GM23338 (cell line): ENCODE results near the gene JARID2. TPM values are rescaled to one million over a fixed set of nuclear protein-coding genes. Genes with fewer than 3 reads are reported as not detected.
A peak's percentile ranks its signal among the peaks of the same experiment; 100 is the strongest.

Experiments used
- ATAC-seq: fragments of 200-7000 bp; cut with Tn5 transposase; 3 replicates; pipeline ENCODE4 v1.9.1; 2020
- DNase-seq: peaks from one replicate; pipeline ENCODE4 v3.0.0-alpha.2; 2015; ENCODE audit warnings: low spot score
- H2AFZ ChIP-seq: fragments of 200-600 bp; sonication (generic); 2 replicates; pipeline ENCODE4 v1.8.0; 2016; ENCODE audit warnings: antibody characterized with exemption, mild to moderate bottlenecking, moderate library complexity
- H3F3A ChIP-seq: fragments of 200-600 bp; sonication (generic); replicated peaks from 2 replicates; pipeline ENCODE4 v1.8.0; 2017; ENCODE audit warnings: antibody characterized with exemption, mixed run types, low read depth
- H3K27ac ChIP-seq: fragments of 200-600 bp; sonication (generic); 2 replicates; pipeline ENCODE4 v1.6.1; 2016; ENCODE audit warnings: low read depth
- H3K27me3 ChIP-seq: fragments of 200-600 bp; sonication (generic); 2 replicates; pipeline ENCODE4 v1.8.0; 2016; ENCODE audit warnings: mild to moderate bottlenecking, mixed run types, moderate library complexity; ENCODE audit not compliant: insufficient read depth
- H3K36me3 ChIP-seq: fragments of 200-600 bp; sonication (generic); 2 replicates; pipeline ENCODE4 v1.8.0; 2016; ENCODE audit warnings: mild to moderate bottlenecking; ENCODE audit not compliant: insufficient read depth
- H3K4me1 ChIP-seq: fragments of 200-600 bp; sonication (generic); 2 replicates; pipeline ENCODE4 v1.8.0; 2016; ENCODE audit warnings: mild to moderate bottlenecking, moderate library complexity; ENCODE audit not compliant: insufficient read depth
- H3K4me2 ChIP-seq: fragments of 200-600 bp; sonication (generic); 2 replicates; pipeline ENCODE4 v1.7.1; 2017; ENCODE audit warnings: mixed run types
- H3K4me3 ChIP-seq: fragments of 200-600 bp; sonication (generic); 2 replicates; pipeline ENCODE4 v1.6.1; 2016; ENCODE audit warnings: mixed run types
- H3K79me2 ChIP-seq: fragments of 200-600 bp; sonication (generic); replicated peaks from 2 replicates; pipeline ENCODE4 v1.8.0; 2017; ENCODE audit warnings: mild to moderate bottlenecking; ENCODE audit not compliant: insufficient read depth
- H3K9me2 ChIP-seq: fragments of 200-600 bp; sonication (generic); 2 replicates; pipeline ENCODE4 v1.8.0; 2017; ENCODE audit not compliant: insufficient read depth
- H4K20me1 ChIP-seq: fragments of 200-600 bp; sonication (generic); replicated peaks from 2 replicates; pipeline ENCODE4 v1.8.0; 2017; ENCODE audit warnings: mild to moderate bottlenecking; ENCODE audit not compliant: insufficient read depth
- H3K27ac Mint-ChIP-seq: 2 replicates; pipeline ENCODE4 v1.8.0; 2020; ENCODE audit warnings: inconsistent platforms, mild to moderate bottlenecking, moderate library complexity, mixed read lengths
- H3K27me3 Mint-ChIP-seq: 3 replicates; pipeline ENCODE4 v1.8.0; 2022; ENCODE audit warnings: low read depth, mild to moderate bottlenecking, moderate library complexity, mixed read lengths, inconsistent platforms; ENCODE audit not compliant: insufficient read depth, poor library complexity
- H3K36me3 Mint-ChIP-seq: 3 replicates; pipeline ENCODE4 v1.8.0; 2021; ENCODE audit warnings: low read depth, mild to moderate bottlenecking, inconsistent platforms, moderate library complexity, mixed read lengths
- H3K4me1 Mint-ChIP-seq: 3 replicates; pipeline ENCODE4 v1.8.0; 2020; ENCODE audit warnings: mild to moderate bottlenecking, inconsistent platforms, mixed read lengths
- H3K4me3 Mint-ChIP-seq: 3 replicates; pipeline ENCODE4 v1.8.0; 2021; ENCODE audit warnings: moderate library complexity, mild to moderate bottlenecking, inconsistent platforms, mixed read lengths
- H3K9me3 Mint-ChIP-seq: 3 replicates; pipeline ENCODE4 v1.8.0; 2020; ENCODE audit warnings: moderate library complexity, mild to moderate bottlenecking, inconsistent platforms, mixed read lengths
- CREB1 ChIP-seq: fragments of 250-450 bp; sonication (Bioruptor Pico); IDR thresholded peaks from 2 replicates; pipeline ENCODE4 v1.5.0; 2020; ENCODE audit warnings: low read depth, mild to moderate bottlenecking, moderate library complexity
- EZH2 ChIP-seq: fragments of 200-600 bp; sonication (generic); IDR thresholded peaks from one replicate; pipeline ENCODE4 v1.8.0; 2017; ENCODE audit warnings: antibody characterized with exemption, mild to moderate bottlenecking, low read depth; ENCODE audit not compliant: unreplicated experiment
- EZH2phosphoT487 ChIP-seq: fragments of 200-600 bp; sonication (generic); IDR thresholded peaks from one replicate; pipeline ENCODE4 v1.8.1; 2018; ENCODE audit warnings: antibody characterized with exemption; ENCODE audit not compliant: unreplicated experiment
- JUNB ChIP-seq: IDR thresholded peaks from one replicate; pipeline ENCODE4 v1.6.1; 2016; ENCODE audit warnings: antibody characterized with exemption; ENCODE audit not compliant: unreplicated experiment
- NANOG ChIP-seq: IDR thresholded peaks from 2 replicates; pipeline ENCODE4 v1.6.1; 2016; ENCODE audit warnings: antibody characterized with exemption, borderline replicate concordance
- POLR2AphosphoS5 ChIP-seq: IDR thresholded peaks from 2 replicates; pipeline ENCODE4 v1.6.1; 2016; ENCODE audit warnings: antibody characterized with exemption, low read depth
- STAT1 ChIP-seq: IDR thresholded peaks from one replicate; pipeline ENCODE4 v1.6.1; 2016; ENCODE audit warnings: antibody characterized with exemption; ENCODE audit not compliant: unreplicated experiment
- ZNF114 ChIP-seq: fragments of 250-450 bp; sonication (Bioruptor Pico); IDR thresholded peaks from 2 replicates; pipeline ENCODE4 v1.5.0; 2020; ENCODE audit warnings: mild to moderate bottlenecking, moderate library complexity
- ZNF331 ChIP-seq: fragments of 250-450 bp; sonication (Bioruptor Pico); IDR thresholded peaks from 2 replicates; pipeline ENCODE4 v1.5.0; 2020; ENCODE audit warnings: low read depth, mild to moderate bottlenecking, moderate library complexity
- polyA plus RNA-seq: library from polyadenylated mRNA; unstranded; fragments of >200 nt; fragmentation: Nextera tagmentation; extraction: Ambion mirVana; gene quantifications from 2 replicates; pipeline ENCODE4 v1.2.1, GENCODE V29; 2016
- total RNA-seq: library from RNA; depleted of rRNA; stranded (reverse); fragments of >200 nt; shearing (Covaris generic); gene quantifications from 2 replicates; pipeline ENCODE4 v1.2.3, GENCODE V29; 2014
- TF ChIP-seq, protein P1 (sequence below), 2 experiments: fragments of 200-600 bp in 1 of 2; sonication (generic) in 1 of 2; conservative IDR thresholded peaks; 2 replicates each; pipeline versions ENCODE4 v1.5.1 to v1.6.1; 2016 to 2017; ENCODE audit warnings: antibody characterized with exemption in 2 of 2, low read depth in 2 of 2, mild to moderate bottlenecking in 2 of 2, moderate library complexity in 1 of 2
- TF ChIP-seq, protein P2 (sequence below): IDR thresholded peaks from 2 replicates; pipeline ENCODE4 v1.6.1; 2016; ENCODE audit warnings: antibody characterized with exemption

Gene JARID2
- total and polyA plus RNA-seq, 2 experiments from 2014 or later, result 92.8 to 196 TPM

DNA sequence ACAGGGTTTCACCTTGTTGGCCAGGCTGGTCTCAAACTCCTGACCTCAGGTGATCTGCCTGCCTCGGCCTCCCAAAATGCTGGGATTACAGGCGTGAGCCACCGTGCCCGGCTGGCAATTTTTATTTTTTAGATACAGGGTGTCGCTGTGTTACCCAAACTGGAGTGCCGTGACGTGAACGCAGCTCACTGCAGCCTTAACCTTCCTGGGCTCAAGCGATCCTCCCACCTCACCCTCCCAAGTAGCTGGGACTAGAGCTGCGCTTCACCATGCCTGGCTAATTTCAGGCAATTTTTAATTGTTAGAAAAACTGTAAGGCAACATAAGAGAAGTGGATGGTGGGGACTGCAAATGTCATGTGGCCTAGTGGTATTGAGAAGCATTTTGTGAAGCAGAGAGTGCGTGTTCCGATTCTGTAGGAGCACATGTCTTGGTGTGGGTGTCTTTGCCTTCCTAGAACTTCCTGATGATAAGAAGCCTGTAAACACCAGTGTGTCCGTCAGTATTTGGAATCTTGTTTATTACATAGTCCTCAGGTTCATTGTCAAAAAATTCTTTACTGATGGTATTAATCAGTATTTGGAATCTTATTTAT lies 18.0 kb downstream of the JARID2 start:
- Histone ChIP-seq H2AFZ (no peak overlapping the region), H4K20me1 (peaks cover 74% of the 10 kb centered on the region), H3K9me2 (no peaks in the 10 kb centered on the region), H3K27ac (peak overlapping the region; percentile 69), H3F3A (peaks cover 52% of the 10 kb centered on the region), H3K79me2 (peaks cover 100% of the 10 kb centered on the region), H3K4me1 (peaks cover 97% of the 10 kb centered on the region), H3K4me2 (peak overlapping the region; percentile 90), H3K27me3 (no peaks in the 10 kb centered on the region), H3K36me3 (no peaks in the 10 kb centered on the region; the same call in none of the 2 replicates), H3K4me3 (peak overlapping the region; percentile 43)
- Mint-ChIP-seq H3K9me3 (no peaks in the 10 kb centered on the region; the same call in 1 of the 3 replicates), H3K27me3 (peaks cover 17% of the 10 kb centered on the region), H3K4me3 (peak overlapping the region; percentile 67), H3K36me3 (peaks cover 34% of the 10 kb centered on the region; the same call in 2 of the 3 replicates), H3K4me1 (peaks cover 91% of the 10 kb centered on the region), H3K27ac (peak overlapping the region; percentile 80)
- no peak for ATAC-seq
- no peak for DNase-seq
- no peak for TF ChIP-seq EZH2

DNA sequence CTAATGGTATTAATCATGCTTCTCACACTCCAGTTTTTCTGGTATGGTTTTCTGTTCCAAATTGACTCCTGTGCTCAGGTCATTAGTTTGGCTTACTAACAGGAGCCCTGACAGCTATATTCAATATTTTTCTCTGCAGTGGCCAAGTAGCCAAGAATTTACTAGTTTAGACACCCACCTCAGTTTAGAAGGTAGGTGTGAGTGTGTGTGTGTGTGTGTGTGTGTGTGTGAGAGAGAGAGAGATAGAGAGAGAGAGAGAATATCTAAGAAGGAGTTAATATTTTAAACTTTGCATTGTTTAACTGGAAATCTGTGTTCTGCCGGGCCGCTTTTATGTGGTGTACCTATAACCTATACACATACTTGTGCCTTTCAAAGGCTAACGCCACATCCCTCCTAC lies 18.5 kb downstream of the JARID2 start:
- H4K20me1 ChIP-seq, result peaks cover 74% of the 10 kb centered on the region
- H3K4me3 ChIP-seq, result peak overlapping the region; percentile 43
- peak overlapping the region; percentile 69 for H3K27ac ChIP-seq

More for the DNA sequence above, 18.5 kb downstream of the JARID2 start:
- Histone ChIP-seq H3K9me2 (no peaks in the 10 kb centered on the region), H3K79me2 (peaks cover 100% of the 10 kb centered on the region), H2AFZ (no peak overlapping the region), H3K4me1 (peaks cover 97% of the 10 kb centered on the region), H3F3A (peaks cover 51% of the 10 kb centered on the region), H3K27me3 (no peaks in the 10 kb centered on the region), H3K4me2 (peak overlapping the region; percentile 90), H3K36me3 (no peaks in the 10 kb centered on the region; the same call in 1 of the 2 replicates)
- TF ChIP-seq EZH2phosphoT487 (no peak), EZH2 (no peak), ZNF331 (CRISPR knock-in tag) (no peak), STAT1 (no peak), POLR2AphosphoS5 (no peak), ZNF114 (CRISPR knock-in tag) (no peak), JUNB (no peak), NANOG (no peak), CREB1 (no peak)
- TF ChIP-seq, protein P1, sequence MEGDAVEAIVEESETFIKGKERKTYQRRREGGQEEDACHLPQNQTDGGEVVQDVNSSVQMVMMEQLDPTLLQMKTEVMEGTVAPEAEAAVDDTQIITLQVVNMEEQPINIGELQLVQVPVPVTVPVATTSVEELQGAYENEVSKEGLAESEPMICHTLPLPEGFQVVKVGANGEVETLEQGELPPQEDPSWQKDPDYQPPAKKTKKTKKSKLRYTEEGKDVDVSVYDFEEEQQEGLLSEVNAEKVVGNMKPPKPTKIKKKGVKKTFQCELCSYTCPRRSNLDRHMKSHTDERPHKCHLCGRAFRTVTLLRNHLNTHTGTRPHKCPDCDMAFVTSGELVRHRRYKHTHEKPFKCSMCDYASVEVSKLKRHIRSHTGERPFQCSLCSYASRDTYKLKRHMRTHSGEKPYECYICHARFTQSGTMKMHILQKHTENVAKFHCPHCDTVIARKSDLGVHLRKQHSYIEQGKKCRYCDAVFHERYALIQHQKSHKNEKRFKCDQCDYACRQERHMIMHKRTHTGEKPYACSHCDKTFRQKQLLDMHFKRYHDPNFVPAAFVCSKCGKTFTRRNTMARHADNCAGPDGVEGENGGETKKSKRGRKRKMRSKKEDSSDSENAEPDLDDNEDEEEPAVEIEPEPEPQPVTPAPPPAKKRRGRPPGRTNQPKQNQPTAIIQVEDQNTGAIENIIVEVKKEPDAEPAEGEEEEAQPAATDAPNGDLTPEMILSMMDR (conservative IDR thresholded peaks at IDR 0.05; ENCODE audit: low read depth in 2 of 2), result no peak
- TF ChIP-seq, protein P2, sequence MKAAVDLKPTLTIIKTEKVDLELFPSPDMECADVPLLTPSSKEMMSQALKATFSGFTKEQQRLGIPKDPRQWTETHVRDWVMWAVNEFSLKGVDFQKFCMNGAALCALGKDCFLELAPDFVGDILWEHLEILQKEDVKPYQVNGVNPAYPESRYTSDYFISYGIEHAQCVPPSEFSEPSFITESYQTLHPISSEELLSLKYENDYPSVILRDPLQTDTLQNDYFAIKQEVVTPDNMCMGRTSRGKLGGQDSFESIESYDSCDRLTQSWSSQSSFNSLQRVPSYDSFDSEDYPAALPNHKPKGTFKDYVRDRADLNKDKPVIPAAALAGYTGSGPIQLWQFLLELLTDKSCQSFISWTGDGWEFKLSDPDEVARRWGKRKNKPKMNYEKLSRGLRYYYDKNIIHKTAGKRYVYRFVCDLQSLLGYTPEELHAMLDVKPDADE, result no peak
- Mint-ChIP-seq H3K36me3 (peaks cover 28% of the 10 kb centered on the region; the same call in 2 of the 3 replicates), H3K27ac (peak overlapping the region; percentile 60), H3K4me3 (peak overlapping the region; percentile 67), H3K9me3 (no peaks in the 10 kb centered on the region; the same call in 1 of the 3 replicates), H3K27me3 (peaks cover 18% of the 10 kb centered on the region), H3K4me1 (peaks cover 91% of the 10 kb centered on the region)
- ATAC-seq, result no peak
- DNase-seq, result no peak
